B cell (primary cell): Measurements from ENCODE around the gene ROMO1.

ENCODE experiments used
- EZH2 ChIP-seq: IDR thresholded peaks from 2 replicates; pipeline ENCODE4 v1.6.1; 2012; ENCODE audit warnings: borderline replicate concordance, low read depth, mild to moderate bottlenecking, moderate library complexity, low read length; ENCODE audit not compliant: insufficient read depth, poor library complexity, severe bottlenecking
- TF ChIP-seq, protein P1 (sequence below): fragments of 200-600 bp; IDR thresholded peaks from one replicate; pipeline ENCODE4 v1.8.0; 2022; ENCODE audit warnings: antibody characterized with exemption, mild to moderate bottlenecking

DNA sequence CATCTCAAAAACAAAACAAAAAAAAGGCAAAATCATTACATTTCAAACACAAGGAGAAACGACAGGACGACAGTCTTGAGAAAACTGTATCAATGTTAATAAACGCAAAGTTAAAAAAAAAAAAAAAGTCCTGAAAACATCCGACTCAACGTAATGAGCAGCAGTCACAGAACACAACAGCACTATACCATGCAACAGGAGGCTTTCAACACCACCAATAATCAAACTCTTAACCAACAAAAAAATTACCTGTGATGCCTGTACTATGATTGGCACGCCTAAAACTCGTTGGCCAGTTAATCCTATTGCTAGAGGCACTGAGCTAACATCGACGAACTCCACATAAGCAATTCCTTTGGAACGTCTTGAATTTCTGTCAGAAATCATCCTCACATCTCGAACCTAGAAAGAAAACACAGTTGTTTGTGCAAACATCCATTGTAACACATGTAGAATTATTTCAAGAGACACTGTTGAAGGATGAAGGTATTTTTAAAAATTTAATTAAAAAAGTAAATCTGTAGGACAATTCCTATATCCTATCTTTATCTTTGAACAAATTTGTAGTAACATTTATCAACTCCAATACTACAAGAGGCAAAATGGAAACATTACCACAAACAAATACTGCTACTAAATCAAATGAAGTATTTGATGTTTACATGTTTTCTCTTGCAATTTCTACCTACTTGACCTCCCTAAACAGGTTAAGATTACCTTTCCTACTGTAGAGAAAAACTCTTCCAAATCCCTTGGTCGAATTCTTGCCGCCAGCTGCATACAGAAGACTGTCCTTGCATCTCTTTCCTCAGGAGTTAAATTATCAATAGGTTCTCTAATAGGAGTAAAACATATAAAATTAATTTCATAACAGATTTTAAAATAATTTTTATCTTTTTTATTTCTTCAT is 25.4 kb downstream of the ROMO1 start:
- no peak for TF ChIP-seq EZH2
- TF ChIP-seq, protein P1, sequence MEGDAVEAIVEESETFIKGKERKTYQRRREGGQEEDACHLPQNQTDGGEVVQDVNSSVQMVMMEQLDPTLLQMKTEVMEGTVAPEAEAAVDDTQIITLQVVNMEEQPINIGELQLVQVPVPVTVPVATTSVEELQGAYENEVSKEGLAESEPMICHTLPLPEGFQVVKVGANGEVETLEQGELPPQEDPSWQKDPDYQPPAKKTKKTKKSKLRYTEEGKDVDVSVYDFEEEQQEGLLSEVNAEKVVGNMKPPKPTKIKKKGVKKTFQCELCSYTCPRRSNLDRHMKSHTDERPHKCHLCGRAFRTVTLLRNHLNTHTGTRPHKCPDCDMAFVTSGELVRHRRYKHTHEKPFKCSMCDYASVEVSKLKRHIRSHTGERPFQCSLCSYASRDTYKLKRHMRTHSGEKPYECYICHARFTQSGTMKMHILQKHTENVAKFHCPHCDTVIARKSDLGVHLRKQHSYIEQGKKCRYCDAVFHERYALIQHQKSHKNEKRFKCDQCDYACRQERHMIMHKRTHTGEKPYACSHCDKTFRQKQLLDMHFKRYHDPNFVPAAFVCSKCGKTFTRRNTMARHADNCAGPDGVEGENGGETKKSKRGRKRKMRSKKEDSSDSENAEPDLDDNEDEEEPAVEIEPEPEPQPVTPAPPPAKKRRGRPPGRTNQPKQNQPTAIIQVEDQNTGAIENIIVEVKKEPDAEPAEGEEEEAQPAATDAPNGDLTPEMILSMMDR, result no peak
